Measurements from ENCODE around the gene KRTAP5-3. TPM values are rescaled to one million over a fixed set of nuclear protein-coding genes. Genes with fewer than 3 reads are reported as not detected.
A peak's percentile ranks its signal among the peaks of the same experiment; 100 is the strongest.
"Not testable (repeated sequence)": the region's sequence is repeated elsewhere in the genome, so short reads cannot be mapped to it uniquely, and the experiment has no call there.

The KRTAP5-3 gene
- total RNA-seq, 2 donors from 2014 or later: not detected

DNA sequence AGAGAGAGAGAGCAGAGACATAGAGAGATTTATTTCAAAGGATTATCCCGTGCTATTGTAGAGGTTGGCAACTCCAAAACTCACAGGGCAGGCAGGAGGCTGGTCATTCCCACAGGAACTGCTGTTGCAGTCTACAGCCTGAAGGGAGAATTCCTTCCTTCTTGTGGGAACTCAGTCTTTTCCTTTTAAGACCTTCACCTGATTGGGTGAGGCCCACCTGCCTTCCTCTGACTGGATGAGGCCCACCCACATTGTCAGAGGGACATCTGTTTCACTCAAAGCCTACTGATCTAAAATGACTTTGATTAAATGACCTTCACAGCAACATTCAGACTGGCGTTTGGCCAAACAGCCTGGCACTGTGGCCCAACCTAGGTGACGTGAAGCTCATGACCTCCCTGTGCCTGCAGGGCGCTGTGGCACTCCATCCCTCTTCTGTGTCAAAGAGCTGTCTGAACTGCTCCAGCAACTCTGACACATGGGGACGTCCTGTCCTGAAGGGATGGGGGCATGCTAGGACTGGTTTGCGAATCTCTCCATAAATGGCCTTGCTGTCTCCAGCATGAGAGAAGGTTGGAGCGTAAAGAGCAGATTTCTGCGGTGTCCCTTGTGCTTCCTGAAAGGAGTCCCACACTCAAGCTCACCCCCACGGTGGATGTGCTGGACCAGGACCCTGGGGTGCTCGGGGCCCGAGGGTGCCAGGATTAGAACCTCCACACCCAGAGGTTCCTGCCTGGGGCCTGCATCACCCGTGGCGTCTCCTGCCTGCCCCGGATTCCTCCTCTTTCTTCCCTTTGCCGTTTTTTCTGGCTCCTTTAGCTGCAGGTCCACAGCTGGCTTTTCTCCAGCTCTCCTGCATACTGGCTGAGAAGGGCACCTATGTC, 42.0 kb upstream of the KRTAP5-3 start:
- Mint-ChIP-seq H3K4me3 (no peak overlapping the region), H3K4me1 (ENCODE audit: low read depth) (no peaks in the 10 kb centered on the region), H3K9me3 (no peaks in the 10 kb centered on the region), H3K27ac (no peak overlapping the region), H3K27me3 (ENCODE audit: low read depth) (peaks cover 6% of the 10 kb centered on the region), H3K36me3 (ENCODE audit: insufficient read depth in 2 of 2) (no peaks in the 10 kb centered on the region)
- ATAC-seq (replicated peaks in 1 of 2) (no peak), DNase-seq (no peak)

DNA sequence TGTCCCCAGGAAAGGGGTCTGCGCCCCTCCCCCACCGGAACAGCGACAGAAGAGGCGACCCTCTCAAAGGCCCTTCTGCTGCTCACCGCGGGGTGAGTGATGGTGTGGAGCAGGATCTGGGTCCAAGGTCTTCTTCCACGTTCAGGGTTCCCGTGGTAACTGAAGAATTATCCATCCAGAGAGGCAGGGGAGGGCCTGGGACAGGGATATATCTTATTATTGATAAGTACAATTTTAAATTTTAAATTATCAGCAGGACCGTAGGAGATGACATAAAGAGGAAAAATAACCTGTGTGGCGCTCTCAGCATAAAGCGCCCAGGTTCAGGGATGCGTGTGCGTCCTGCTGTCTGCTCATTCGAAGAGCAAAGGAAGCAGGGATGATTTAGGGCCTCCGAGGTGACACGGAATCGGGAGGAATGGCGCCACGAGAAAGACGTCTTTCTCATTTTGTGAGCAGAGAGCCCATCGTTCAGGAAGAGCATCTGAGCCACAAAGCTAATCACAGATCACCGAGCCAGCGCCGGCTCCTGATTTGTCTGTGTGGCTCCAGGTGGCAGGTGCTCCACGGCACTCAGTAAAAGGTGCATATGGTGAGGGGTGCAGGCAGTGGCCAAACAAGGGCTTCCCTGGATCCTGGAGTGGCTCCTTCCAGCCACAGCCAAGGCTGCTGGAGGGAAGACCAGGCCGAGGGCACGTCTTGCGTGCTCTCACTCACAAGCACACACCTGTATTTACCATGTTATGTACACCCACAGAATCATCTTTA, 40.6 kb upstream of the KRTAP5-3 start:
- no peak for DNase-seq
- Mint-ChIP-seq H3K36me3 (ENCODE audit: insufficient read depth in 2 of 2) (no peaks in the 10 kb centered on the region), H3K4me1 (ENCODE audit: low read depth) (no peaks in the 10 kb centered on the region), H3K27ac (no peak overlapping the region), H3K9me3 (no peaks in the 10 kb centered on the region), H3K27me3 (ENCODE audit: low read depth) (peaks cover 5% of the 10 kb centered on the region), H3K4me3 (no peak overlapping the region)
- no peak for ATAC-seq (replicated peaks in 1 of 2)

DNA sequence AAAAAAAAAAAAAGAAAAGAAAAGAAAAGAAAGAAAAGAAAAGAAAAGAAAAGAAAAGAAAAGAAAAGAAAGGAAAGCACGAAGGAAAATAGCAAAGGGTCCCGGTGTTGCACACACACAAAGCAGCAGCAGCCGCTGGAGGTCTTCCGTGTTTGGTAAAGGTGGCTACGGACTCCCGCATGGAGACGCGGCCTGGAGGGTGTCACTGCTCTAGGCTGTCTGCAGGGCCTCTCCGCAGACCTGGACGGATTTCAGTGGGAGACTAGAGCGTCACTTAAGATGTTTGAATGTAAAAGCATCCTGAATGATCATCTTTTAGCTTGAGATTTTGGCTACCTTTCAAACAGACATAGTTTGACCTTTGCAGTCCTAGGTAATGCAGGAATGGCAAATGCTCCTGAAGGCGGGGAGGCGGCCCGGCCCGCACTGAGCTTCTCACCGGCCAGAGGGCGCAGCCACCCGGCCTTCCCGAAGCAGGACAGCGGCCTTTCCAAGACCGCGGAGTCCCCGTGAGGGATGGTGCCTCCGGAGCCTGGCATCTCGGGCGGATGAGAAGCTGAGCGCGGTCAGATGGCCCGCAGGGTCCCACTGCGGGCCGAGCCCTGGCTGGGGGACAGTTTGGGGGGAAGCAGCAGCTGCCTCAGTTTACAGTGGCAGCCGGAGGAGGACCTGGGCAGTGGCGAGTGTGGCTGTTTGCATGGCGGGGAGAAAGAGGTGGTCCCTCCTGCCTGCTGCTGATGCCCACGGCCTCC, 39.8 kb upstream of the KRTAP5-3 start:
- Mint-ChIP-seq H3K27ac (no peak overlapping the region), H3K36me3 (ENCODE audit: insufficient read depth in 2 of 2) (no peaks in the 10 kb centered on the region), H3K4me1 (ENCODE audit: low read depth) (no peaks in the 10 kb centered on the region), H3K27me3 (ENCODE audit: low read depth) (peaks cover 5% of the 10 kb centered on the region), H3K9me3 (no peaks in the 10 kb centered on the region), H3K4me3 (no peak overlapping the region)
- no peak for DNase-seq
- no peak for ATAC-seq (replicated peaks in 1 of 2)

- not testable (repeated sequence) for H3K4me3 Mint-ChIP-seq; H3K9me3 Mint-ChIP-seq; H3K27ac Mint-ChIP-seq; H3K27me3 Mint-ChIP-seq (ENCODE audit: low read depth); ATAC-seq (replicated peaks in 1 of 2); H3K36me3 Mint-ChIP-seq (ENCODE audit: insufficient read depth in 2 of 2); DNase-seq; H3K4me1 Mint-ChIP-seq (ENCODE audit: low read depth)
Measured at GRCh38 chr11:1646540-1646939, 38.3 kb upstream of the KRTAP5-3 start.

DNA sequence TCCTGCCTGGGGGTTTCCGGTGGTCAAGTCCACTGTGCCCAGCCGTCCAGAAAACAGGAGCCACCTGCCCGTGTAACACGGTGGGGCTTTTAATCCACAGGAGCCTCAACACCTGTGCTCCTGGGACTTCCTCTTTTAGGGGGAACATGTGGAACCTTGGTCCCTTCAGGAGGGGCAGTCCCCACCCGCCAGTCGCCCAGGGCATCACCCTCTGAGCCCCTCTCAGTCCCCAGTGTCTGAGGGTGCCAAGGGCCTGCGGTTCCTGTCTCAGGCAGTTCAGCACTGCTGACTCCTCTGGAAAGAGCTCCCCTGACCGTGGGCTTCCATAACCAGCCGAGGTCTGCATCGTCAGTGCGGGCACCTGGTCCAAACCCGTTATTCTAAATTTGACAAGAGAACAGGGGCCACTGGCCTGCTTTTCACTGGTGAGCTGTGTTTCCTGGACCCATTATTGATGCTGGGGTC, 37.1 kb upstream of the KRTAP5-3 start:
- H3K27me3 Mint-ChIP-seq (ENCODE audit: low read depth): peaks cover 5% of the 10 kb centered on the region
- no peak overlapping the region for H3K4me3 Mint-ChIP-seq
- ATAC-seq (replicated peaks in 1 of 2) (no peak), DNase-seq (no peak)
- H3K36me3 Mint-ChIP-seq (ENCODE audit: insufficient read depth in 2 of 2): no peaks in the 10 kb centered on the region
- no peaks in the 10 kb centered on the region for H3K9me3 Mint-ChIP-seq
- H3K27ac Mint-ChIP-seq: no peak overlapping the region
- H3K4me1 Mint-ChIP-seq (ENCODE audit: low read depth): no peaks in the 10 kb centered on the region

- DNase-seq (no peak), ATAC-seq (replicated peaks in 1 of 2) (no peak)
- peaks cover 5% of the 10 kb centered on the region for H3K27me3 Mint-ChIP-seq (ENCODE audit: low read depth)
- no peaks in the 10 kb centered on the region for H3K36me3 Mint-ChIP-seq (ENCODE audit: insufficient read depth in 2 of 2)
- H3K9me3 Mint-ChIP-seq: no peaks in the 10 kb centered on the region
- H3K4me3 Mint-ChIP-seq: no peak overlapping the region
- H3K27ac Mint-ChIP-seq: no peak overlapping the region
- H3K4me1 Mint-ChIP-seq (ENCODE audit: low read depth): no peaks in the 10 kb centered on the region
Measured at GRCh38 chr11:1644601-1645356, 36.5 kb upstream of the KRTAP5-3 start.

GRCh38 chr11:1643146-1643690, 35.0 kb upstream of the KRTAP5-3 start:
- H3K9me3 Mint-ChIP-seq: no peaks in the 10 kb centered on the region
- no peak overlapping the region for H3K4me3 Mint-ChIP-seq
- no peak for ATAC-seq (replicated peaks in 1 of 2)
- H3K27ac Mint-ChIP-seq: no peak overlapping the region
- no peaks in the 10 kb centered on the region for H3K4me1 Mint-ChIP-seq (ENCODE audit: low read depth)
- DNase-seq: no peak
- no peaks in the 10 kb centered on the region for H3K36me3 Mint-ChIP-seq (ENCODE audit: insufficient read depth in 2 of 2)
- peaks cover 5% of the 10 kb centered on the region for H3K27me3 Mint-ChIP-seq (ENCODE audit: low read depth)

DNA sequence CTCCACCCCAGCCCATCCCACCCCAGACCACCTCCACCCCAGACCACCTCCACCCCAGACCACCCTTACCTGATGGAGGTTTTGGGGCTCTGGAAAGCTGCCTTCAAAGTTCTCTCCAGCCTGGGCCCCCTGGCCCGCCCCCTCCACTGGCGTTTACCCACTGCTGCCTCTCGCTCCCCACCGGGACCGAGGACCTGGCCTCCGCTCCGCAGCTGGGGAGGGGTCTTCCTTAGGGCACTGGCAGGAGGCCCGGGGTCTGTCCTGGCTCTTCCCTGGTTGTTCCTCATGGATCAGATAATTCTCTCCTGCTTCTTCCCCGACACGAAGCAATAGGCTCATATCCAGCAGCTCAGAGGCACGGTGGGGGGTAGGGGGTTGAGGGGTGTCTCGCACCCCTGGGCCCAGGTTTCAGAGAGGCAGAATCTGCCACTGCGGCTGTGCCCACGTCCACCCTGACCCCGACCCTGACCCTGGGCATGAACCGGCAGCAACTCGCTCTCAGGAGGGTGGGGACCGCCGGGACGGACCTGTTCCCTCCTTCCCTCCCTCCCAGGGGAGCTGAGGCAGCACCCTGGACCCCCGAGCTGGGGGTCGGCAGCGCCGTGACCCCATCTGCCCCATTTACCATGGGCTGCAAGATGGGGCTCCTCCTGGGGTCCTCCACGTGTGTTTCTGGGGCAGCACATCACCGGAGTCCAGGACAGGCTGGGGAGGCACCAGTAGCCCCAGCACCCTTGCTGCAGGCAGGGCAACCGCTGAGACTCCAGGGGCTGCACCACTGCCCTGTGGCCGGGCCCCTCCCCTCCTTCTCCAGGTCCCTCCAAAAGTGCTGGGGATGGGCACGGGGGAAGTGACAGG, 34.3 kb upstream of the KRTAP5-3 start:
- peaks cover 5% of the 10 kb centered on the region for H3K27me3 Mint-ChIP-seq (ENCODE audit: low read depth)
- no peak for ATAC-seq (replicated peaks in 1 of 2)
- DNase-seq: no peak
- no peaks in the 10 kb centered on the region for H3K9me3 Mint-ChIP-seq
- no peak overlapping the region for H3K4me3 Mint-ChIP-seq
- H3K36me3 Mint-ChIP-seq (ENCODE audit: insufficient read depth in 2 of 2): no peaks in the 10 kb centered on the region
- no peak overlapping the region for H3K27ac Mint-ChIP-seq
- H3K4me1 Mint-ChIP-seq (ENCODE audit: low read depth): no peaks in the 10 kb centered on the region

GRCh38 chr11:1641096-1641495, 32.8 kb upstream of the KRTAP5-3 start:
- no peaks in the 10 kb centered on the region for H3K4me1 Mint-ChIP-seq (ENCODE audit: low read depth)
- H3K27ac Mint-ChIP-seq: no peak overlapping the region
- no peak overlapping the region for H3K4me3 Mint-ChIP-seq
- peaks cover 5% of the 10 kb centered on the region for H3K27me3 Mint-ChIP-seq (ENCODE audit: low read depth)
- H3K36me3 Mint-ChIP-seq (ENCODE audit: insufficient read depth in 2 of 2): no peaks in the 10 kb centered on the region
- ATAC-seq (replicated peaks in 1 of 2): no peak
- no peak for DNase-seq
- H3K9me3 Mint-ChIP-seq: no peaks in the 10 kb centered on the region

GRCh38 chr11:1640076-1640946, 32.0 kb upstream of the KRTAP5-3 start:
- H3K27me3 Mint-ChIP-seq (ENCODE audit: low read depth): peaks cover 5% of the 10 kb centered on the region
- no peaks in the 10 kb centered on the region for H3K4me1 Mint-ChIP-seq (ENCODE audit: low read depth)
- H3K9me3 Mint-ChIP-seq: no peaks in the 10 kb centered on the region
- DNase-seq (peak; percentile 29 to 42), ATAC-seq (replicated peaks in 1 of 2) (no peak)
- no peak overlapping the region for H3K27ac Mint-ChIP-seq
- no peaks in the 10 kb centered on the region for H3K36me3 Mint-ChIP-seq (ENCODE audit: insufficient read depth in 2 of 2)
- H3K4me3 Mint-ChIP-seq: no peak overlapping the region

- Mint-ChIP-seq H3K27me3 (ENCODE audit: low read depth) (peaks cover 5% of the 10 kb centered on the region), H3K4me1 (ENCODE audit: low read depth) (no peaks in the 10 kb centered on the region), H3K4me3 (no peak overlapping the region), H3K9me3 (no peaks in the 10 kb centered on the region), H3K27ac (no peak overlapping the region), H3K36me3 (ENCODE audit: insufficient read depth in 2 of 2) (no peaks in the 10 kb centered on the region)
- ATAC-seq (replicated peaks in 1 of 2) (no peak), DNase-seq (no peak)
Measured at GRCh38 chr11:1639666-1640065, 31.4 kb upstream of the KRTAP5-3 start.
